Naive thymus-derived CD4-positive, alpha-beta T cell (primary cell): ENCODE measurements around the gene PPIH. TPM values are rescaled to one million over a fixed set of nuclear protein-coding genes. Genes with fewer than 3 reads are reported as not detected.
"Not testable (repeated sequence)": the region's sequence is repeated elsewhere in the genome, so short reads cannot be mapped to it uniquely, and the experiment has no call there.

Source experiments
- ATAC-seq: fragments of 150-1000 bp; cut with Tn5 transposase; 2 replicates; pipeline ENCODE4 v1.10.0; 2021; ENCODE audit warnings: mild to moderate bottlenecking, moderate library complexity
- CTCF ChIA-PET: fragments of 350-600 bp; sonication (Branson Sonifier 250); formaldehyde crosslinking; loops from one replicate; lab custom pipeline; 2021; ENCODE audit warnings: antibody characterized with exemption; lab: Charles Lee
- POLR2A ChIA-PET: fragments of 350-600 bp; sonication (Branson Sonifier 250); formaldehyde crosslinking; loops from one replicate; lab custom pipeline; 2021; ENCODE audit warnings: antibody characterized with exemption, inconsistent platforms; lab: Charles Lee
- DNase-seq, 9 donors: peaks; one replicate each; pipeline versions ENCODE4 v3.0.0 to v3.0.0-alpha.2; 2020 to 2022; ENCODE audit warnings: mixed read lengths in 1 of 9
- H3K27ac ChIP-seq: one replicate; pipeline ENCODE4 v1.7.0; 2013; ENCODE audit warnings: mild to moderate bottlenecking, low read depth, low read length, moderate library complexity
- H3K27me3 ChIP-seq, 2 donors: one replicate each; pipeline ENCODE4 v1.7.0; 2013; ENCODE audit warnings: low read length in 2 of 2, mild to moderate bottlenecking in 2 of 2, moderate library complexity in 2 of 2; ENCODE audit not compliant: control insufficient read depth in 2 of 2, insufficient read depth in 2 of 2
- H3K36me3 ChIP-seq, 3 experiments: 1 replicate in 2 of 3; 2 replicates in 1 of 3; pipeline ENCODE4 v1.7.0; 2013; ENCODE audit warnings: low read length in 3 of 3, mild to moderate bottlenecking in 3 of 3, moderate library complexity in 1 of 3; ENCODE audit not compliant: insufficient read depth in 3 of 3, control insufficient read depth in 2 of 3
- H3K4me1 ChIP-seq, 2 donors: one replicate each; pipeline ENCODE4 v1.7.0; 2013; ENCODE audit warnings: low read length in 2 of 2, mild to moderate bottlenecking in 2 of 2, moderate library complexity in 1 of 2; ENCODE audit not compliant: control insufficient read depth in 2 of 2, insufficient read depth in 2 of 2
- H3K4me3 ChIP-seq: 2 replicates; pipeline ENCODE4 v1.7.0; 2013; ENCODE audit warnings: mild to moderate bottlenecking, low read length
- H3K9me3 ChIP-seq, 3 experiments: 1 replicate in 2 of 3; 2 replicates in 1 of 3; pipeline ENCODE4 v1.7.0; 2013; ENCODE audit warnings: low read length in 3 of 3; ENCODE audit not compliant: control insufficient read depth in 2 of 3
- H3K27ac Mint-ChIP-seq, 9 donors: one replicate each; pipeline ENCODE4 v1.8.0; 2020 to 2022; ENCODE audit warnings: mixed read lengths in 9 of 9, mild to moderate bottlenecking in 8 of 9, moderate library complexity in 5 of 9, inconsistent platforms in 2 of 9
- H3K27me3 Mint-ChIP-seq, 5 donors: one replicate each; pipeline ENCODE4 v1.8.0; 2021 to 2022; ENCODE audit warnings: mixed read lengths in 5 of 5, mild to moderate bottlenecking in 1 of 5
- H3K36me3 Mint-ChIP-seq, 5 donors: one replicate each; pipeline ENCODE4 v1.8.0; 2020 to 2022; ENCODE audit warnings: mixed read lengths in 5 of 5, mild to moderate bottlenecking in 3 of 5, inconsistent platforms in 1 of 5
- H3K4me1 Mint-ChIP-seq, 7 donors: one replicate each; pipeline ENCODE4 v1.8.0; 2020 to 2022; ENCODE audit warnings: mixed read lengths in 7 of 7, mild to moderate bottlenecking in 3 of 7, inconsistent platforms in 1 of 7
- H3K4me3 Mint-ChIP-seq, 10 donors: one replicate each; pipeline ENCODE4 v1.8.0; 2020 to 2022; ENCODE audit warnings: mild to moderate bottlenecking in 10 of 10, mixed read lengths in 10 of 10, moderate library complexity in 6 of 10, inconsistent platforms in 2 of 10
- H3K9me3 Mint-ChIP-seq, 11 donors: one replicate each; pipeline ENCODE4 v1.8.0; 2020 to 2022; ENCODE audit warnings: mixed read lengths in 11 of 11, mild to moderate bottlenecking in 4 of 11, inconsistent platforms in 1 of 11, moderate library complexity in 1 of 11
- intact Hi-C, 2 donors: fragments of 100-400 bp; cut with micrococcal nuclease; formaldehyde crosslinking; loops; one replicate each; pipeline ENCODE4 v1.15.1; 2023
- polyA plus RNA-seq, 2 donors: library from polyadenylated mRNA; unstranded; fragments of 300-500 nt; fragmentation: Illumina TruSeq; gene quantifications; one replicate each; pipeline ENCODE4 v1.2.3, GENCODE V29; 2021
- total RNA-seq, 6 experiments: library from RNA in 5 of 6; stranded (reverse) in 5 of 6; gene quantifications; 1 replicate in 5 of 6; 2 replicates in 1 of 6; pipeline ENCODE4 v1.2.3 and lab custom pipeline; 2021 to 2026

The PPIH gene
- total and polyA plus RNA-seq, 7 experiments from 2014 or later = 28.0 to 79.7 (median 42.3) TPM

DNA sequence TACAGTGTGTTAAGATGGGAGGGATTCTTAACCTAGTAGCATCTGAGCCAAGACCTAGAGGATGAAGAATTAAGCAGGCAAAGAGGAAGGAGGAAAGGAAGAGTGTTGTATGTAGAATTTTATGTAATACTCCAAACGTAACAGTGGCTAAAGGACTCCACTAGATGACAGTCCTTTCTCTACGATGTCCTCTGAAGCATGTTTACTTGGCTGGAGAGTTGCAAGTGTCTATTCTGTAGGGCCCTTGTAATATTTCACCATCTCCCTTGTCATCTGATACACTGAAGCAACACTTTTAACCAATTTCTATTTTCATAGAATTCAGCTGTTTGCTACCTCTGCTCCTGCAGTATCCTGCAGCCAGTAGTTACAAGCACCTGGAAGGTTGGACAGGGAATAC, 21.8 kb downstream of the PPIH start:
- no peaks in the 10 kb centered on the region for H3K9me3 ChIP-seq
- peaks cover 0 to 2% (median 0%) of the 10 kb centered on the region in 11 donors for H3K9me3 Mint-ChIP-seq
- POLR2A ChIA-PET = interaction anchor here (0.9 to 4.8 kb wide), 4 partner anchors 20 to 492 kb away, joined by 3 to 85 read pairs (median 25); partner anchors contain the start of genes C1orf50, CFAP57, EBNA1BP2 and P3H1
- H3K4me3 ChIP-seq = no peak overlapping the region
- DNase-seq = no peak
- peaks cover 0 to 15% (median 6%) of the 10 kb centered on the region in 3 experiments for H3K36me3 ChIP-seq
- H3K27ac ChIP-seq = no peak overlapping the region
- no peaks in the 10 kb centered on the region for H3K27me3 ChIP-seq
- no peaks in the 10 kb centered on the region for H3K27me3 Mint-ChIP-seq
- H3K27ac Mint-ChIP-seq = peak overlapping the region in 4 of 9 donors; percentile 39 to 97 (median 96)
- ATAC-seq = no peak
- peaks cover 30 to 47% (median 36%) of the 10 kb centered on the region in 7 donors for H3K4me1 Mint-ChIP-seq
- peak overlapping the region in 8 of 10 donors; percentile 43 to 99 (median 92) for H3K4me3 Mint-ChIP-seq
- CTCF ChIA-PET = no interaction called here
- H3K36me3 Mint-ChIP-seq = peaks cover 0 to 32% (median 24%) of the 10 kb centered on the region in 5 donors
- H3K4me1 ChIP-seq = peaks cover 21 to 28% of the 10 kb centered on the region in 2 donors
- intact Hi-C loops = loop anchor here (5.0 to 10.0 kb wide), 3 partner anchors 103 to 1265 kb away; partner anchors contain the start of gene IPO13 (in 1 of the 2)

DNA sequence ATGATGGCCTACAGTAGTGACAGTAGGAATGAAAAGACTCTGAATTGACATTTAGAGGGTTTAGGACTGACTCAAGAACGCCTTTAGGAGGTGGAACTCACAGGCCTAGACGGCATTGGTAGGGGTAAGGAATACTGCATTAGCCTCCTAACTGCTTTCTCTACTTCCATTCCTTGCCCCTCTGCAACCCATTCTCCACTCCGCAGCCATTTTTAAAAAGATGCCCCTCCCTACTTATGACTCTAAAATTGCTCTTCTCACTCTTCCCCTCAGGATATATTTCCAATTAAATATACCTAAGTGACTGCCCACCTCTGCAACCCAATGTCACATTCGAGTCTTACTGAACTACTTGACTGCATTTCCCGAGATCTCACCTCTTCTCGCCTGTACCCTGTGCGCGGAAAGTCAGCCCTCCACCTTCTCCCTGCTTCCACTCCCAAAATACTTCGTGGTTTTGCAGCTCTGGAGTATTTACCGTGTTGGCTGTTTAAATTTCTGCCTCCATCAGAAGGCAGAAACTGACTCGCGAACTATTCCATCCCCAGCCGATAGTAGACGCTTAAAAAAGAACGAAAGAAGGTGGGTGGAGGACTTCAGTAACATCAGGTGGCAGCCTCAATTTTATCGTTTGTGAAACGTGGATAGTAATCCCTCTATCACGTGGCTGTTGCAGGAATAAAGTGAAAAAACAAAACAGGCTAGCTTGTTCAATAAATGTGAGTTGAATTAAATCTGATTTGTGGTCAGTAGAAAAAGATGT, 22.9 kb downstream of the PPIH start:
- Mint-ChIP-seq H3K27ac (peak overlapping the region; percentile 93 to 98 (median 97)), H3K9me3 (peaks cover 0 to 2% (median 0%) of the 10 kb centered on the region in 11 donors), H3K27me3 (no peaks in the 10 kb centered on the region), H3K4me3 (peak overlapping the region; percentile 91 to 99 (median 96)), H3K36me3 (peaks cover 0 to 25% (median 19%) of the 10 kb centered on the region in 5 donors), H3K4me1 (peaks cover 38 to 58% (median 46%) of the 10 kb centered on the region in 7 donors)
- Histone ChIP-seq H3K27me3 (no peaks in the 10 kb centered on the region), H3K27ac (peak overlapping the region; percentile 82), H3K9me3 (no peaks in the 10 kb centered on the region), H3K36me3 (peaks cover 0 to 6% (median 0%) of the 10 kb centered on the region in 3 experiments), H3K4me3 (peak overlapping the region; percentile 74), H3K4me1 (peaks cover 27 to 39% of the 10 kb centered on the region in 2 donors)
- peak in 7 of 9 donors; percentile 45 to 61 (median 52) for DNase-seq
- CTCF ChIA-PET = interaction anchor here (0.6 kb wide), 1 partner anchor 486 kb away, joined by 6 read pairs; no protein-coding TSS in a partner anchor
- intact Hi-C loops = loop anchor here (1.0 to 10.0 kb wide), 4 partner anchors 104 to 1264 kb away; partner anchors contain the start of gene IPO13 (in 1 of the 2)
- no peak for ATAC-seq
- POLR2A ChIA-PET = interaction anchor here (0.9 to 4.8 kb wide), 9 partner anchors 9 to 491 kb away, joined by 3 to 85 read pairs (median 12); partner anchors contain the start of genes C1orf50, CCDC30, CFAP57 and EBNA1BP2

GRCh38 chr1:42681741-42682483, 23.7 kb downstream of the PPIH start, which contains the start of gene YBX1:
Gene YBX1, plus strand, starts transcription at chr1:42682418. Its CDS starts 148 bp downstream, at chr1:42682566.
- peaks cover 0 to 2% (median 0%) of the 10 kb centered on the region in 11 donors for H3K9me3 Mint-ChIP-seq
- intact Hi-C loops = loop anchor here (1.0 to 10.0 kb wide), 17 partner anchors 24 to 1263 kb away; partner anchors contain the start of genes C1orf50 (in 2 of the 2), CCDC30 (in 2 of the 2), CFAP57 (in 2 of the 2) and EBNA1BP2 (in 2 of the 2)

DNA sequence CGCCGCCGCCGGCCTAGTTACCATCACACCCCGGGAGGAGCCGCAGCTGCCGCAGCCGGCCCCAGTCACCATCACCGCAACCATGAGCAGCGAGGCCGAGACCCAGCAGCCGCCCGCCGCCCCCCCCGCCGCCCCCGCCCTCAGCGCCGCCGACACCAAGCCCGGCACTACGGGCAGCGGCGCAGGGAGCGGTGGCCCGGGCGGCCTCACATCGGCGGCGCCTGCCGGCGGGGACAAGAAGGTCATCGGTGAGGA, 24.2 kb downstream of the PPIH start:
- POLR2A ChIA-PET = interaction anchor here (0.6 to 4.8 kb wide), 24 partner anchors 8 to 490 kb away, joined by 3 to 85 read pairs (median 5); partner anchors contain the start of genes C1orf50, CCDC30, CFAP57 and EBNA1BP2
- not testable (repeated sequence) for H3K27me3 Mint-ChIP-seq, H3K36me3 ChIP-seq, H3K4me3 ChIP-seq, H3K9me3 Mint-ChIP-seq, H3K27me3 ChIP-seq, DNase-seq, H3K9me3 ChIP-seq
- intact Hi-C loops = loop anchor here (1.0 to 10.0 kb wide), 16 partner anchors 24 to 1262 kb away; partner anchors contain the start of genes C1orf50 (in 2 of the 2), CCDC30 (in 2 of the 2), CFAP57 (in 2 of the 2) and EBNA1BP2 (in 2 of the 2)
- peak; percentile 21 for ATAC-seq
- Mint-ChIP-seq H3K36me3 (peaks cover 0 to 24% (median 15%) of the 10 kb centered on the region in 5 donors), H3K27ac (peak overlapping the region; percentile 93 to 98 (median 97)), H3K4me3 (peak overlapping the region; percentile 91 to 99 (median 96)), H3K4me1 (peaks cover 46 to 71% (median 59%) of the 10 kb centered on the region in 7 donors)
- peak overlapping the region; percentile 65 for H3K27ac ChIP-seq
- H3K4me1 ChIP-seq = peaks cover 40 to 48% of the 10 kb centered on the region in 2 donors
- CTCF ChIA-PET = interaction anchor here (0.6 to 1.5 kb wide), 3 partner anchors 12 to 164 kb away, joined by 3 to 6 read pairs (median 3); partner anchors contain the start of genes PPIH and ZNF691

More at GRCh38 chr1:42681741-42682483, 23.7 kb downstream of the PPIH start, which contains the start of gene YBX1:
- ChIA-PET POLR2A (interaction anchor here (0.6 to 4.8 kb wide), 23 partner anchors 9 to 490 kb away, joined by 3 to 85 read pairs (median 5); partner anchors contain the start of genes C1orf50, CCDC30, CFAP57 and EBNA1BP2), CTCF (interaction anchor here (0.6 to 1.0 kb wide), 2 partner anchors 12 to 164 kb away, joined by 3 read pairs; partner anchors contain the start of gene ZNF691)
- Mint-ChIP-seq H3K36me3 (peaks cover 0 to 24% (median 15%) of the 10 kb centered on the region in 5 donors), H3K27ac (peak within 1 kb of the TSS; percentile 93 to 98 (median 97)), H3K4me1 (peaks cover 42 to 66% (median 54%) of the 10 kb centered on the region in 7 donors), H3K27me3 (no peaks in the 10 kb centered on the region), H3K4me3 (peak within 1 kb of the TSS; percentile 95 to 99 (median 98))
- peak within 1 kb of the TSS; percentile 74 for H3K4me3 ChIP-seq
- no peaks in the 10 kb centered on the region for H3K9me3 ChIP-seq
- no peaks in the 10 kb centered on the region for H3K27me3 ChIP-seq
- peaks cover 35 to 47% of the 10 kb centered on the region in 2 donors for H3K4me1 ChIP-seq
- ATAC-seq (peak; percentile 94), DNase-seq (peak; percentile 85 to 98 (median 97))
- H3K27ac ChIP-seq = peak within 1 kb of the TSS; percentile 82
- peaks cover 0 to under 1% (median 0%) of the 10 kb centered on the region in 3 experiments for H3K36me3 ChIP-seq

DNA sequence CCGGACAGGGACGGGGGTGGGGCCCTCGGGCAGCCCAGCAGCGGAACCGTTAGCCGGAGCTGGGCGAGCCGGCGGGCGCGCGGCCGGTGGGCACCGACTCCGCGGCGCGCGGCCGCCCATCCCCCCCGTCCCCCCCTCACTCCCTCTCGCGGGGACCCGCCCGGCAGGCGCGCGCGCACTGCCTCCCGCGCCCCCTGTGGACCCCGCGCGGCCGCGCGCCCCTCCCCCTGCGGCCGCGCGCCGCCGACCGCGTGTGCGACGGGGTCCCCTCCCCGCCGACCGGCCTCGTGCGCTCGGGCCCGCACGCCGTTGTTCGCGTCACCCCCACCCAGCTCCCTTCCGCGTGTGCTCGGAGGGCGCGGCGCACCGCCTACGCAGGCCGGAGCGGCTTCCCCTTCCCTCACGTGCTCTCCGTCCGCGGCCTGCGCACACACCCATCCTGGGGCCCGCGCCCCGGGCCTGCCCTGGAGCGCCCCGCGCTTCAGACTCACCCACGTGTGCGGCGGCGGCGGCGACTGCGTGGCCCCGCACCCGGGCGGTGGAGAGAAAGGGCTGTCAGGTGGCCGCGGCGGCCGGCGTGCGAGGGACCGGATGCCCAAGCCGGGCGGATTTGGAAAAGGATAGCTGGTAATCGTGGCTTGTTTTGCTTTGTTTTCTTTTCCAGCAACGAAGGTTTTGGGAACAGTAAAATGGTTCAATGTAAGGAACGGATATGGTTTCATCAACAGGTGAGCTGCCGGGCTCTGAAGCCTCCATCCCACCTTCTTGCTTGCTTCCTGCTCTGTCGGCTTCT, 24.7 kb downstream of the PPIH start:
- CTCF ChIA-PET = interaction anchor here (0.6 to 1.5 kb wide), 4 partner anchors 13 to 163 kb away, joined by 3 to 6 read pairs (median 4); partner anchors contain the start of genes PPIH and ZNF691
- ATAC-seq (peak; percentile 57), DNase-seq (peak; percentile 50 to 70 (median 63))
- Histone ChIP-seq H3K27ac (peak overlapping the region; percentile 73), H3K4me3 (peak overlapping the region; percentile 56), H3K4me1 (peaks cover 45 to 52% of the 10 kb centered on the region in 2 donors), H3K36me3 (no peaks in the 10 kb centered on the region), H3K9me3 (no peaks in the 10 kb centered on the region), H3K27me3 (no peaks in the 10 kb centered on the region)
- Mint-ChIP-seq H3K27me3 (no peaks in the 10 kb centered on the region), H3K27ac (peak overlapping the region; percentile 88 to 97 (median 93)), H3K9me3 (peaks cover 0 to 2% (median 0%) of the 10 kb centered on the region in 11 donors), H3K4me1 (peaks cover 51 to 74% (median 65%) of the 10 kb centered on the region in 7 donors), H3K36me3 (peaks cover 0 to 29% (median 15%) of the 10 kb centered on the region in 5 donors), H3K4me3 (peak overlapping the region; percentile 87 to 99 (median 96))
- POLR2A ChIA-PET = interaction anchor here (0.6 to 4.8 kb wide), 29 partner anchors 7 to 489 kb away, joined by 3 to 85 read pairs (median 4); partner anchors contain the start of genes C1orf50, CCDC30, CFAP57 and EBNA1BP2
- intact Hi-C loops = loop anchor here (1.0 to 10.0 kb wide), 17 partner anchors 25 to 1262 kb away; partner anchors contain the start of genes C1orf50 (in 2 of the 2), CCDC30 (in 2 of the 2), CFAP57 (in 2 of the 2) and EBNA1BP2 (in 2 of the 2)
